GM08714 (cell line): ENCODE measurements around the gene ARID1A.

Experiments used
- H3K4me3 ChIP-seq: fragments of 200-500 bp; sonication (Bioruptor generic); 2 replicates; pipeline ENCODE4 v1.5.1; 2014; ENCODE audit warnings: mild to moderate bottlenecking, low read length, inconsistent platforms
- ZNF274 ChIP-seq: IDR thresholded peaks from 2 replicates; pipeline ENCODE4 v1.6.1; 2012; ENCODE audit warnings: mild to moderate bottlenecking, low read depth, low read length

The ARID1A gene

GRCh38 chr1:26779098-26779668, 83.4 kb downstream of the ARID1A start:
- TF ChIP-seq ZNF274: no peak
- H3K4me3 ChIP-seq: no peak overlapping the region

GRCh38 chr1:26780344-26780957, 84.6 kb downstream of the ARID1A start:
- TF ChIP-seq ZNF274: no peak
- H3K4me3 ChIP-seq: no peak overlapping the region

DNA sequence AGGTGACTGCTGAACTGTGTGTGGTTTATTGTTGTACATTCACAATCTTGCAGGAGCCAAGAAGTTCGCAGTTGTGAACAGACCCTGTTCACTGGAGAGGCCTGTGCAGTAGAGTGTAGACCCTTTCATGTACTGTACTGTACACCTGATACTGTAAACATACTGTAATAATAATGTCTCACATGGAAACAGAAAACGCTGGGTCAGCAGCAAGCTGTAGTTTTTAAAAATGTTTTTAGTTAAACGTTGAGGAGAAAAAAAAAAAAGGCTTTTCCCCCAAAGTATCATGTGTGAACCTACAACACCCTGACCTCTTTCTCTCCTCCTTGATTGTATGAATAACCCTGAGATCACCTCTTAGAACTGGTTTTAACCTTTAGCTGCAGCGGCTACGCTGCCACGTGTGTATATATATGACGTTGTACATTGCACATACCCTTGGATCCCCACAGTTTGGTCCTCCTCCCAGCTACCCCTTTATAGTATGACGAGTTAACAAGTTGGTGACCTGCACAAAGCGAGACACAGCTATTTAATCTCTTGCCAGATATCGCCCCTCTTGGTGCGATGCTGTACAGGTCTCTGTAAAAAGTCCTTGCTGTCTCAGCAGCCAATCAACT, 85.5 kb downstream of the ARID1A start:
- no peak for TF ChIP-seq ZNF274
- no peak overlapping the region for H3K4me3 ChIP-seq

DNA sequence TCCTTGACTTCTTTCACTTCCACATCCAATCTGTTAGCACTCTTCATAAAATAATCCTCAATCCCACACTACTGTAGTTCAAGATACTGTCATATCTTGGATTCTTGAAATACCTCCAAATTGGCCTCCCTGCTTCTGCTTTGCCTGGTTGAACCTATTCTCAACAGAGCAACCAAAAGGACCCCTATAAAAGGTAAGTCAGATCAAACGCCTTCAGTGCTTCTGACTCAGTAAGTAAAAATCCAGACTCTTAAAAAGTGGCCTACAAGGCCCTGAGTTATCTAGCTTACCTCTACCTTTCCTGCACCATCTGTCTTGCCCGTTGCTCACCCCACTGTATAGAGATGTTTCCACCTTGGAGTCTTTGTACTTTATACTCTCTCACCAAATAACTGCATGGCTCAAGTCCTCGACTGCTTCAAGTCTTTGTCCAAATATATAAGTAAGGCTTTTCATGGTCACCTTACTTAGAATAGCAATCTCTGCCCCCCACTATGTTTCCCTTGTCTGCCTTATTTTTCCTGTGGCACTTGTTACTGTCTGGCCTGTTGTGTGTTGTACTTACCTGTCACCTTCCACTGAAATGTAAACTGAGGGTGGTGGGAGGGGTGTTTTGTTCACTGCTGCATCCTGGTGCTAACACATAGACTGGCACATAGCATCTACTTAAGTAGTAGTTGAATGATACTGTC, 86.9 kb downstream of the ARID1A start:
- TF ChIP-seq ZNF274: no peak
- H3K4me3 ChIP-seq: no peak overlapping the region

DNA sequence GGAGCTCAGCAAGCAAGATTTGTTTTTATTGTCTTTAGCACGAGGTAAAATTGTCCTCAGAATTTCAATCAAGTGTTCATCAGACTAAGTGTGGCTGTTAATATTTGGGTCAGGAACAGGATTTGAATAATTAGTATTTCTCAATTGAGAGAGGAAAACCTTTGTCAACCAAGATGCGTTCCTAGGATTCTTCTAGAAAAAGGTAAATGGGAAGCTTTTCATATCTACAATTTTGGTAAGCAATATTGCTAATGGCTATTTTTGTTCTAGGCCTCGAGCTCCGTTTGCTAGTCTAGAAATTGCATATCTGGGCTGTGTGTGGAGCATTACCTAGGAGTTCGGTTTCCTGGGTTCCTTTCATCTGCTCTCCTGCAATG, 87.8 kb downstream of the ARID1A start:
- TF ChIP-seq ZNF274: no peak
- no peak overlapping the region for H3K4me3 ChIP-seq

DNA sequence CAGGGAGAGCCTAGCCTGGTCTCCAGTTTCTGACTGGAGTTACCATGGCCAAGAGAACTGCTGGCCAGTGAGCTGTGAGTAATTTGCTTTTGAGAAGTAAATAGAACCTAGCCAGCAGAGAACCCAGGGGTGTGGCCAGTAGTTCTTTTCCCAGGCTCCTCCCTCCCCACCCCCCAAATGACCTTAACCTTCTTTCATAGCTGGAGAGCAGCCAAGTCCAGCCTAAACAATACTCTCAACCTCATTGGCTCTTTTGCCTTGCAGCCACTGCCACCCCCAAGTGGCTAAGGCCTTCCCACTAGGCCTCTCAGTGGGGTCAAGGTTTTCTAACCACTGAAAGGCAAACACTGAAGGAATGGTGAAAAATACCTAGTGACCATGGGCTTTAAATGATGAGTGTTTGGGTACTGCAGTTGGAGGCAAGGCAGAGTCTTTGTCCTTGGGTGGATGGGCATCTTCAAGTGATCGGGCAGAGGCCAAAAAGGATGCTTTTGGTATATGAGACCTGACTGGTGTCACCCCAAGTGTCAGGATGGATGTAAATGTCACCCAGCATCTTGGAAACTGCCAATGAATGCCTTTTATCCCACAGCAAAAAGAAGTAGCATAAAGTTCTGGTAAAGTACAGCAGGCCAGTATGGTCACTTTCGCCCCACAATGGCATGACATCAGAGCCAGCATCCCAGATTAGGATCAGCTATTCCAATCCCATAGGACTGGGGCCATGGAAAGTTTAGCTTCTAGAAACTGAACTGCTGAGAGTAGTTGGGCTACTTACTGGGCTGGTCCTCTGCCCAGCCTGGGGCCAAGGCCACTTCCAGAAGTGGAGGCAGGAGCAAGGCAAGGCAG, 88.4 kb downstream of the ARID1A start:
- no peak overlapping the region for H3K4me3 ChIP-seq
- TF ChIP-seq ZNF274: no peak

- no peak overlapping the region for H3K4me3 ChIP-seq
- no peak for TF ChIP-seq ZNF274
Observed at GRCh38 chr1:26784886-26785285, 89.1 kb downstream of the ARID1A start.

DNA sequence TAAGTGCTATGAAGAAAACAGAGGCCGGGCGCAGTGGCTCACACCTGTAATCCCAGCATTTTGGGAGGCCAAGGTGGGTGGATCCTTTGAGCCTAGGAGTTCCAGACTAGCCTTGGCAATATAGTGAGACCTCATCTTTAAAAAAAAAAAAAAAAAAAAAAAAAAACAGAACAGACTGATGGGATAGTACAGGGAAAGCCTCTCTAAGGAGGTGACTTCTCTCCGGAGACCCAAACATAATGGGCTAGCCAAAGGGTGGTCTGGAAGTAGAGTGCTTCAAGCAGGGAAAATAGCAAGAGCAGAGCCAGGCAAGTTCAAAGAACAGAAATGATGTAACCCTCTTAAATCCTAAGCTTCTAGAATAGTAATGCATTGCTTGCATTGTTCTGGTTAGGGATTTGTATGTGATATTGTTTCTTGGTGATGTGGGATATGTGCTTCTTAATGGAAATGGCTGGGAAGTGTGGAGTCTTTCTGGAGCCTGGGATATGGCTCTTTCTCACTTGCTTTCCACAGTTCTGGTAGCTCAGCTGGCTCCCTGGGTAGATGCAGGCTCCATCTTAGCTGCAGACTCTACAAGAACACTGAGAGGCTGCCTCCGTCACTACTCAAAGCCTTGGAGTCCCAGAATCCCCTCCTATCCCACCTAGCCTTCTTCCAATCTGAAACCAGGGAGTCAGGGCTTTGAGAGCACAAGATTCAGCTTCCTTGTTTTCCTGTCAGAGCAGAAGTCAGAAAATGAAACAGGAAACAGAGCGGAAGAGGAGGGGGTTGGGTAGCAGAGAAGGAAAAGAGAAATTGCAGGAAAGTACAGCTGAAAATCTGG, 90.0 kb downstream of the ARID1A start:
- H3K4me3 ChIP-seq: no peak overlapping the region; the same call in 1 of the 2 replicates
- no peak for TF ChIP-seq ZNF274

GRCh38 chr1:26786437-26787380, 90.9 kb downstream of the ARID1A start:
- TF ChIP-seq ZNF274: no peak

DNA sequence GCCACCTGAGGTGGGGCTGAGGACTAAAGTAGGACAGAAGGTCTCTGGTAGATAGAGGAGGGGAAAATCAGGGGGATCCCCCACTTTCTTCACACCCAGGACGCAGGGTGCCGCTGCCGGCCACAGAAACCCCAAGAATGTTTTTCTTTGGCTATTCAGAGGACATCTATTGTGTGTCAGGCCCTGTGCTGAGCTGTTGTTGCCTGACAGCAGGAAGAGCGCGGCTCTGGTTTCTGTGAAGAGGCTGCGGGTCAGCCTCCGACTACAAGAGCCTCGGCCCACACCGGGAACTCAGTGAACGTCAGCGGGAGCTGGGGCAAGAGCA, 91.5 kb downstream of the ARID1A start:
- H3K4me3 ChIP-seq: peak overlapping the region; percentile 70
- no peak for TF ChIP-seq ZNF274

More at GRCh38 chr1:26786437-26787380, 90.9 kb downstream of the ARID1A start:
- H3K4me3 ChIP-seq: peak overlapping the region; percentile 70; the same call in 1 of the 2 replicates

DNA sequence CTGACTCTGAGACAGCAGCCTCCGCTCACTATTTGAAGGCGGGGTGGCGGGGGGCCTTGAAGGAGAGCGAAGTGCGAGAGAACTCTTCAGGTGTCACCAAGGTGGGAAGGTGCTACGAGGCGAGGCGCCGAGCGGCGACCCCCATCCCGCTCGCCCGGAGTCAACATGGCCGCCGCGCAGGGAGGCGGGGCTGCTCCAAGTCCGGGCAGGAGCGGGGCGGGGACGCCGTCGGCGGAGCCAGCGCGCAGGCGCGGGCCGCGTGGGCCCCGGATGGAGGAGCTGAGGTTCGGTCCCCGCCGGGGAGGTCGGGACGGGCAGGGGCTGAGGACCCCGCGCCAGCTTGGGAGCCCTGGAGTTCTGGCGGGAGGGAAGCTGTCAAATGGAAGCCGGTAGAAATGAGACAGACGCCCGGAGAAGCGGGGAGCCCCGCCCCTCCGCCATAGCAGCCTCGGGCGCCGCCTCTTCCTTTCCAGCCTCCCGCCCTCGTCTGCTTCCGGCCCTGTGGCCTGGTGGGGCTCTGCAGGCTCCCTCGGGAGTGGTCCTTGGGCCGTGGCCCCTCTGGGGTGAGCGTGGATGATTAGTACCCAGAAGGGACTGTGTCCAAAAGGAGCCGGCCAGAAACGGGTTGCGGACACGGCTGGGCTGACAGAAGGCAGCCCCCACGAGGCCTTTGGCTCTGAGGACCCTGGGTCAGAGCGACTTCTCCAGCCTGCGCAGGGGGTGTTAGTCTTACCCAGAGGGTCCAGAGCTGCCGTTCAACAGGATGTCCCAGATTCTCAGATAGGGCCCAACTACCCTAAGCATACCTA, 92.1 kb downstream of the ARID1A start, which contains the start of gene PIGV:
TSS of gene PIGV (plus strand) at position 245 of the 809 bp plus-strand sequence. CDS start 2,866 bp downstream, outside the sequence.
- peak within 1 kb of the TSS; percentile 70 for H3K4me3 ChIP-seq
- no peak for TF ChIP-seq ZNF274

DNA sequence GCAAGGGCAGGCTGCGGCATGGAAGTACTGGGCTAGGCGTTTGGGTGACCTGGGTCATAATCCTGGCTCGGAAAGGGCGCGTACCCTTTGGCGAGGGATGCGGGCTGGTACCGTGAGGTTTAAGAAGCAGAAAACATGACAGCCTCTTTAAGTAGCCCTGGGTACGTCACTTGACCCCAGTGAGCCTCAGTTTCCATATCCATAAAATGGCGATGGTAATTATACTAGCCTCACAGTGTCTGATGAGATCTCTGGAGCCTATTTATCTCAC, 92.6 kb downstream of the ARID1A start:
- peak overlapping the region; percentile 70 for H3K4me3 ChIP-seq
- TF ChIP-seq ZNF274: no peak
